ENCODE measurements around the gene DOCK4.

DNA sequence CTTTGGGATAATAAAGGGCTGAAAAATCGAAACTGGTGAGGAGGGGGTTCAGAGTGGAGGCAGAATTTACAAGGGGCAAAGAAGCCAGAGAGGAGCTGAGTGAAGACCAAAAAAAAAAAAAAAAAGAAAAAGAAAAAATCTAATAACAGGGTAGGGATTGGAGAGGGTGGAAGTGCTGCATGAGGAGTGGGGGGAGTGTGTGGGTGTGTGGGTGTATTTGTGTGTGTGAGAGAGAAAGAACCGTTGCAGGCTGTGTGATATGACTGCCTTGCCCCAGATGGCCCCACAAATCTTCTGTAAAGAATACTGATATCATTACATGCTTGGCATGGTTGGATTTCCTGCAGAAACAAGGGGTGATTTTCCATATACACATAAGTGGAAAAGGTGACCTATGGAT lies 436.1 kb downstream of the DOCK4 start:
- TF ChIP-seq POLR2A (IDR thresholded peaks at IDR 0.05) = no peak
- TF ChIP-seq, protein P1, sequence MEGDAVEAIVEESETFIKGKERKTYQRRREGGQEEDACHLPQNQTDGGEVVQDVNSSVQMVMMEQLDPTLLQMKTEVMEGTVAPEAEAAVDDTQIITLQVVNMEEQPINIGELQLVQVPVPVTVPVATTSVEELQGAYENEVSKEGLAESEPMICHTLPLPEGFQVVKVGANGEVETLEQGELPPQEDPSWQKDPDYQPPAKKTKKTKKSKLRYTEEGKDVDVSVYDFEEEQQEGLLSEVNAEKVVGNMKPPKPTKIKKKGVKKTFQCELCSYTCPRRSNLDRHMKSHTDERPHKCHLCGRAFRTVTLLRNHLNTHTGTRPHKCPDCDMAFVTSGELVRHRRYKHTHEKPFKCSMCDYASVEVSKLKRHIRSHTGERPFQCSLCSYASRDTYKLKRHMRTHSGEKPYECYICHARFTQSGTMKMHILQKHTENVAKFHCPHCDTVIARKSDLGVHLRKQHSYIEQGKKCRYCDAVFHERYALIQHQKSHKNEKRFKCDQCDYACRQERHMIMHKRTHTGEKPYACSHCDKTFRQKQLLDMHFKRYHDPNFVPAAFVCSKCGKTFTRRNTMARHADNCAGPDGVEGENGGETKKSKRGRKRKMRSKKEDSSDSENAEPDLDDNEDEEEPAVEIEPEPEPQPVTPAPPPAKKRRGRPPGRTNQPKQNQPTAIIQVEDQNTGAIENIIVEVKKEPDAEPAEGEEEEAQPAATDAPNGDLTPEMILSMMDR (IDR thresholded peaks at IDR 0.05) = no peak
